ENCODE data around the gene EIF4G3.

- TF ChIP-seq, protein P1, sequence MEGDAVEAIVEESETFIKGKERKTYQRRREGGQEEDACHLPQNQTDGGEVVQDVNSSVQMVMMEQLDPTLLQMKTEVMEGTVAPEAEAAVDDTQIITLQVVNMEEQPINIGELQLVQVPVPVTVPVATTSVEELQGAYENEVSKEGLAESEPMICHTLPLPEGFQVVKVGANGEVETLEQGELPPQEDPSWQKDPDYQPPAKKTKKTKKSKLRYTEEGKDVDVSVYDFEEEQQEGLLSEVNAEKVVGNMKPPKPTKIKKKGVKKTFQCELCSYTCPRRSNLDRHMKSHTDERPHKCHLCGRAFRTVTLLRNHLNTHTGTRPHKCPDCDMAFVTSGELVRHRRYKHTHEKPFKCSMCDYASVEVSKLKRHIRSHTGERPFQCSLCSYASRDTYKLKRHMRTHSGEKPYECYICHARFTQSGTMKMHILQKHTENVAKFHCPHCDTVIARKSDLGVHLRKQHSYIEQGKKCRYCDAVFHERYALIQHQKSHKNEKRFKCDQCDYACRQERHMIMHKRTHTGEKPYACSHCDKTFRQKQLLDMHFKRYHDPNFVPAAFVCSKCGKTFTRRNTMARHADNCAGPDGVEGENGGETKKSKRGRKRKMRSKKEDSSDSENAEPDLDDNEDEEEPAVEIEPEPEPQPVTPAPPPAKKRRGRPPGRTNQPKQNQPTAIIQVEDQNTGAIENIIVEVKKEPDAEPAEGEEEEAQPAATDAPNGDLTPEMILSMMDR (IDR thresholded peaks at IDR 0.05), result no peak
- no peak for TF ChIP-seq POLR2A (IDR thresholded peaks at IDR 0.05)
Measured at GRCh38 chr1:21165646-21166045, 11.1 kb downstream of the EIF4G3 start.
